Retinal pigment epithelial cell (primary cell): ENCODE results near the gene TNPO3.

Experiments used
- DNase-seq: peaks from one replicate; pipeline ENCODE4 v3.0.0-alpha.2; 2010; ENCODE audit warnings: low read depth
- H3K4me3 ChIP-seq: 2 replicates; pipeline ENCODE4 v1.5.1; 2011; ENCODE audit warnings: mild to moderate bottlenecking, low read length, control low read depth, moderate library complexity
- TF ChIP-seq, protein P1 (sequence below): conservative IDR thresholded peaks from 2 replicates; pipeline ENCODE4 v1.5.1; 2011; ENCODE audit warnings: low read depth, low read length, control low read depth, inconsistent platforms

TNPO3 gene

DNA sequence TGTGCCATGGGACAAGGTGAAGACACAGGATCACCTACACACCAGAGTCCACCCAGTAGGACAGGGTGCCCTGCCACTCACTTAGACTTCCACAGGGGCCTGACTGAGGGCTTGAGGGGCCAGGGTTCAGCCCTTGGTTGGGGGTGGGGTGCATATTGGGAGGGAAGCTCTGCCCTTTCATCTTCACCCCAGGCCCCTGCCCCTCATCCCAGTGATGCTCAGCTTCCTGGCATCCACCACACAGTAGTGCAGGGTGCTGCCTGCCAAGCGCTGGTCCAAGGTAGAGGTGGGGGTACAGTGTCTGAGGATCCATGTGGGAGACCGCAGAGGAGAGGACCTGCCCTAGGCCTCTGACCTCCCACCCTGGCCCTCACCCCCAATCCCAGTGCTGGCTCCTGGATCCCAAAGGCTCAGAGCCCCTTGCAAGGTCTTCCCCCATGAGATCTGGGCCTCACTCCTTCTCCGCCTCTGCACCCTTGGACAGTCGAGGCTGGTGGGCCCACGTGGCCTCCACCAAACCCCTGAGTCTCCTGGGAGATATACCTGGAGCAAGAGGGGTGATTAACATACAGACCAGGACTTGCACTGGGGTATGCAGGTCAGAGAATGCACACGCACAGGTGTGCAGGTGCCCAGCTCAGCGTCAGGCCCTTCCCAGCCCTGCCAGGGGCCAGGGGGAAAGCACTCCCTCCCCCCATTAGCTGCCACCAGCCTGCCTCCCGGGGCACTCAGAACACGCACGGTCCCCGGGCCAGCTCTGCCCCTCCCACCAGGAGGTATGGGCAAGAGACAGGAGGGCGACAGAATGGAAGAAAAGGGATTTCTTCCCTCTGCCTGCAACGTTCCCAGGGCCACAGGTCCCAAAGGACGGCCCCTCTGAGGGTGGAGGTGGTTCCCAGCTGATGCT is 125.8 kb downstream of the TNPO3 start:
- TF ChIP-seq, protein P1, sequence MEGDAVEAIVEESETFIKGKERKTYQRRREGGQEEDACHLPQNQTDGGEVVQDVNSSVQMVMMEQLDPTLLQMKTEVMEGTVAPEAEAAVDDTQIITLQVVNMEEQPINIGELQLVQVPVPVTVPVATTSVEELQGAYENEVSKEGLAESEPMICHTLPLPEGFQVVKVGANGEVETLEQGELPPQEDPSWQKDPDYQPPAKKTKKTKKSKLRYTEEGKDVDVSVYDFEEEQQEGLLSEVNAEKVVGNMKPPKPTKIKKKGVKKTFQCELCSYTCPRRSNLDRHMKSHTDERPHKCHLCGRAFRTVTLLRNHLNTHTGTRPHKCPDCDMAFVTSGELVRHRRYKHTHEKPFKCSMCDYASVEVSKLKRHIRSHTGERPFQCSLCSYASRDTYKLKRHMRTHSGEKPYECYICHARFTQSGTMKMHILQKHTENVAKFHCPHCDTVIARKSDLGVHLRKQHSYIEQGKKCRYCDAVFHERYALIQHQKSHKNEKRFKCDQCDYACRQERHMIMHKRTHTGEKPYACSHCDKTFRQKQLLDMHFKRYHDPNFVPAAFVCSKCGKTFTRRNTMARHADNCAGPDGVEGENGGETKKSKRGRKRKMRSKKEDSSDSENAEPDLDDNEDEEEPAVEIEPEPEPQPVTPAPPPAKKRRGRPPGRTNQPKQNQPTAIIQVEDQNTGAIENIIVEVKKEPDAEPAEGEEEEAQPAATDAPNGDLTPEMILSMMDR, result no peak
- no peak for DNase-seq
- H3K4me3 ChIP-seq, result no peak overlapping the region

DNA sequence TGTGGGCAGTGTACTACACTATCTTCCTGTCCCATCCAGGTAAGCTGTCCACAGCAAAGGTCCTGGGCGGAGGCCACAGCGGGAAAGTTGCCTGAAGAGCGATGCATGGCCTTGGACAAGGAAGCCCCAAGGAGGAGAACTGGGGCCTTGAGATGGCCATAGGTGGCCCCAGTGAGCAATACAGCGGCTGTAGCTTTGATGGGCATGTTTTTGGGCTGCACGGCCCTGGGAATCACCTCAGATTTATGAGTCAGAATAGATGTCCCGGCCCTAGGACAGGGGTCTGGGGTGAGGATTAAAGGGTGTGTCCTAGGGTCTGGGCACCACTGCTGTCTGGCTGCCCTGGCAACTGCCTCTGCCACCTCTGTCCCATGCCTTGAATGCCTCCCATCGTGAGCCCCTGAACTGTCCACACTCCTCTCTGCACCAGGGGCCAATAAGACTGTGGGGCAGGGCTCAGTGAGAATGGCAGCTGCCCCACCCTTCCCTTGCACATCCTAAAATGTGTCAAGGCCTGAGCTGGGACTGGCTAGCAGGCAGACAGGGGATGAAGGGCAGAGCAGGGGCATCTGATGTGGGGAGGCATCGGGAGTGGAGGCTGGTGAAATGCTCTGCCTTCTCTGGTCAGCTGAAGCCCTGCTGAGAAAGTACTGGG is 126.6 kb downstream of the TNPO3 start:
- TF ChIP-seq, protein P1, result no peak
- H3K4me3 ChIP-seq, result no peak overlapping the region
- DNase-seq, result no peak

DNA sequence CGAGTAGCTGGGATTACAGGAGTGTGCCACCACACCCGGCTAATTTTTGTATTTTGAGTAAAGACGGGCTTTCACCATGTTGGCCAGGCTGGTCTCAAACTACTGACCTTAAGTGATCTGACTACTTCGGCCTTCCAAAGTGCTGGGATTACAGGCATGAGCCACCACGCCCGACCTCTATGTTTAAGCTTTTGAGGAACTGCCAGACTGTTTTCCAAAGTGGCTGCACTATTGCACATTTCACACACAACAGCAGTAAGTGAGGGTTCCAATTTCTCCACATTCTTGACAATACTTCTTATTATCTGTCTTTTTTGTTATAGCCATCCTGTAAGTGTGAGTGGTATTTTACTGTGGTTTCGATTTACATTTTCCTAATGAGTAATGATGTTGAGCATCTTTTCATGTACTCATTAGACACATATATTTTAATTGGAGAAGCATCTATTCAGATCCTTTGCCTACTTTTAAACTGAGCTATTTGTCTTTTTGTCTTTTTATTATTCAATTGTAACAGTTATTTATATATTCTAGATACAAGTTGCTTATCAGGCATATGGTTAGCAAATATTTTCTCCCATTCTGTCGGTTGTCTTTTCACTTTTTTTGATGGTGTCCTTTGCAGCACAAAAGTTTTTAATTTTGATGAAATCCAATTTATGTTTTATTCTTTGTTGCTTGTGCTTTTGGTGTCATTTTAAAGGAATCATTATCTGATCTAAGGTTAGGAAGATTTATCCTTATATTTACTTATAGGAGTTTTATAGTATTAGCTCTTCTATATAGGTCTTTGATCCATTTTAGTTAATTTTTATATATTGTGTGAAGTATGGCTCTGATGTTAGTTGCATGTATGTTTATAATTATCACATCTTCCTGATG is 130.0 kb downstream of the TNPO3 start:
- no peak overlapping the region for H3K4me3 ChIP-seq
- no peak for DNase-seq
- TF ChIP-seq, protein P1, result no peak

DNA sequence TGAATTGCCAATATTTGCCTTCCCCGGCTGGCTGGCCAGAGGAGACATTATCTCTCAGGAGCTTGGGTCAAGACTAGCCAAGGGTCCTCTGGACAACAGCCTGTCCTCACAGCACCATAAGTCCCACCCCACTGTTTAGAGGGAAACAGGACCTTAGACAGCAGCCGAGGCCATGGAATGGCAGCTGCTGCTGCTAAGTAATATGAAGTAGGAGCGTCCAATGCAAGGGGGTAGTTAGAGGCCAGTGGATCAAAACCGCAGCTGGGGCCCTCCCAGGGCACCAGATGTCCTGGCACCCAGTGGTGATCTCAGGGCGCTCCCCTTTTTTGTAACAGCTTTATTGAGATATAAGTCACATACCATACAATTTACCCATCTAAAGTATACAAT is 131.5 kb downstream of the TNPO3 start:
- no peak for DNase-seq
- TF ChIP-seq, protein P1, result no peak
- no peak overlapping the region for H3K4me3 ChIP-seq

DNA sequence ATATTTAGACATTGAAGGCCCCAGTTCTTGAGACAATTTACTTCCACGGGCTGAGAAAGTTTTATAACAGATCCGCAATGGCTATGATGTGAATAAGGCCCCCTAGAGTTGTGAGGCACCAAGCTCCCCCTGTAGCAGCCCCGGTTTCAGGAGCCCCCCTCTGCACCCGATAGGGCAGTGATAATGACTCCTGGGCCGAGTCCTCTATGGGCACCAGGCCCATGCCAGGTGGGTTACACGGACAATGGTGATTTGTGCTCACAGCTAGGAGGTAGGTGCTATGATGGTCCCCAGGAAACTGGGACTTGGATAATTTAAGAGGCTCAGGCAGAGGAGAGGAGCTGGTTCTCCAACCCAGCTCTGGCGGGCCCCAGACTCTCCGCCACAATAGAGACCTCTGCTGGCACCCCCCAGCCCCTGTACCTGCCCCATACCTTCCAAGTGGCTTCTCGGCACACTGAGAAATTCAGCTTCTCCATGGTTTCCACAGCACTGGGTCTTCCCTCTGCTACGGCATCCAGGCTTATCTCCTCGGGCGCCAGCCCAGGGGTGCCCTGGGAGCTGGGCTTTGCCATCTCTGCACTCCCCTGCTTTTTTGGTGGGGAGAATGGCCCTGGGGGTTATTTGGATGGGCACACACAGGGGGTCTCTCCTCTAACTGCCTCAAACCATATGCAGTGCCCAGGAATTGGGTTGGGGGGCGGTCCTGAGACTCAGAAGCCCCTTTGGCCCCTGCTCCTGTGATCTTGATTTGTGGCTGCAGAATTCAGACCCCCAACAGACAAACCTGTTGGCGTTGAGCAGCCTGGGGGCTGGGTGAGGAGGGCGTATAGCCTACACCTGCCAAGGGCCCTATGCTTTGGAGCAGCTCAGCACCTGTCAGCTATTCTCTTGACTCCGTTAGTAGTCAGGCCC is 132.2 kb downstream of the TNPO3 start:
- TF ChIP-seq, protein P1, result no peak
- DNase-seq, result no peak
- no peak overlapping the region for H3K4me3 ChIP-seq

DNA sequence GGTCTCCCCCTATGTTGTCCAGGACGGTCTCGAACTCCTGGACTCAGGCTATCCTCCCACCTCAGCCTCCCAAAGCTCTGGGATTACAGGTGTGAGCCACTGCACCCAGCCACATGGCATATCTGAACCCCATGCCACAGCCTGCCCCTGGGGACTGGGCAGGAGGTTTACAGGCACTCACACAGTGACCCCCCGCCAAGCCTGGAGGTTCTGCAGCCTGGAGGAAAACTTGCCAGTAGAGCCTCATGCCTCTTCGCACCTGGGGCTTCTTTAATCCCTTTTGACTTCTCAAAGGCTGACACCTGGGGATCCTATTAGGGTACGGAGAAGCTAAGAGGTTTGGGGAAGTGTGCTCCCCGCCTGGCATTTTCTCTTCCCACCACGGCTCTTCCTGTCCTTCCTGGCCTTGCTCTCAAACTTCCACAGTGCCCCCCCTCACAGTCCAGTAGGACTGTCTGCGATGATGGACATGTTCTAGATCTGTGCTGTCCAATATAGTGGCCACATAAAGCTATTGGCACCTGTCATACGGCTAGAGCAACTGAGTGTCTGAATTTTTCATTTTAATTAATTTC is 133.0 kb downstream of the TNPO3 start:
- no peak for DNase-seq
- H3K4me3 ChIP-seq, result no peak overlapping the region
- TF ChIP-seq, protein P1, result no peak
